Glomerular endothelial cell (primary cell): ENCODE data around the gene OR11H6. TPM values are rescaled to one million over a fixed set of nuclear protein-coding genes. Genes with fewer than 3 reads are reported as not detected.
"Not testable (repeated sequence)": the region's sequence is repeated elsewhere in the genome, so short reads cannot be mapped to it uniquely, and the experiment has no call there.

ENCODE experiments used
- DNase-seq: peaks from one replicate; pipeline ENCODE4 v3.0.0-alpha.2; 2011; ENCODE audit warnings: low read depth, low spot score; ENCODE audit errors: extremely low read depth
- total RNA-seq: library from RNA; depleted of rRNA; stranded (reverse); fragments of >200 nt; gene quantifications from 2 replicates; pipeline ENCODE4 v1.2.3, GENCODE V29; 2015

Gene OR11H6
- total RNA-seq, 1 donor from 2014 or later = not detected

DNA sequence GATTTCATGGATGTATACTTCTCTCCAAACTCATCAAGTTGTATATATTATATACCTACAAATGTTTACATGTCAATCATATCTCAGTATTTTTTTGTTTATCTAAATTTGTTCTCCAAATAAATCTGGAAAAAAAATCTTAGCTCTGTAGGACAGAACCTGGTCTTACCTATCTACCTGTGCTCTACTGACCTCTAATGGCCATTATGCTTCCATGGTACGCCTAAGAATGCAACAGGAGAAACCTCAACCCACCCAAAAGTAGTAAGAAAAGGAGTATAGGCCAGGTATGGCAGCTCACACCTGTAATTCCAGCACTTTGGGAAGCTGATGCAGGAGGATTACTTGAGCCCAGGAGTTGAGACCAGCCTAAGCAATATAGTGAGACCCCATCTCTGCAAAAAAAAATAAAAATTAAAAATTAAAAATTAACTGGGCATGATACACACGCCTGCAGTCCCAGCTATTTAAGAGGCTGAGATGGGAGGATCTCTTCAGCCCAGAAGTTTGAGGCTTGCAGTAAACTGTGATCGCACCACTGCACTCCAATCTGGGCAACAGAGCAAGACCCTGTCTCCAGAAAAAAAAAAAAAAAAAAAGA is 24.2 kb downstream of the OR11H6 start:
- no peak for DNase-seq

DNA sequence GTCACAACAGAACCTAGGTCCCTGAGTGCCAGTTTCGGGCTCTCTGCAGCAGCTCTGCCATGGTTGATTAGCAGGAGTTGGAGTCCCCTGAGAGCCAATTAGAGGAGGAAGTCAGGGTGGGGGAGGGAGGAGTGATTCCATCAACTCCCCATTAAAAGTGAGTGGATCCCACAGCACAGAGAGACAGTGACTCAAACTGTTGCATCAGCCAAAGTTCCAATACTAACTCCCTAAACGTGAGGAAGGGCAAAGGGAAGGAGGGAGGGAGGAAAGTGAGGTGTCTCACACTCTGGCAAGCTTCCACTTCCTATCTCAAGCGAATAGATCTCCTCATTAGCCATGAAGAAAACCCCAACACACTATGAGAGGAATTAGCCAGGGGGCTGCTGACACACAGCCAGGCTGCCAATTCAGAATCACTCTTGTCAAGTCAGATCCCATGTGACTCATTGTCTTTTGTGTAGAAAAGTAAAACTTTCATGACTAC is 39.2 kb downstream of the OR11H6 start:
- DNase-seq = no peak

DNA sequence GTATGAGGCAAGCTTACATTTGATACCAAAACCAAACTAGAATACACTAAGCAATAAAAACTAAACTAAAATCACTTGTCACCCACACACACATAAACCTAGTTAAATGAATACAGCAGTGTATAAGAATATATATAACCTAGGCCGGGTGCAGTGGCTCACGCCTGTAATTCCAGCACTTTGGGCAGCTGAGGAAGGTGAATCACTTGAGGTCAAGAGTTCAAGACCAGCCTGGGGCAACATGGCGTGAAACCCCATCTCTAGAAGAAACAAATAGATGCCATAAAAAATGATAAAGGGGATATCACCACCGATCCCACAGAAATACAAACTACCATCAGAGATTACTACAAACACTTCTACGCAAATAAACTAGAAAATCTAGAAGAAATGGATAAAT is 40.9 kb downstream of the OR11H6 start:
- not testable (repeated sequence) for DNase-seq

DNA sequence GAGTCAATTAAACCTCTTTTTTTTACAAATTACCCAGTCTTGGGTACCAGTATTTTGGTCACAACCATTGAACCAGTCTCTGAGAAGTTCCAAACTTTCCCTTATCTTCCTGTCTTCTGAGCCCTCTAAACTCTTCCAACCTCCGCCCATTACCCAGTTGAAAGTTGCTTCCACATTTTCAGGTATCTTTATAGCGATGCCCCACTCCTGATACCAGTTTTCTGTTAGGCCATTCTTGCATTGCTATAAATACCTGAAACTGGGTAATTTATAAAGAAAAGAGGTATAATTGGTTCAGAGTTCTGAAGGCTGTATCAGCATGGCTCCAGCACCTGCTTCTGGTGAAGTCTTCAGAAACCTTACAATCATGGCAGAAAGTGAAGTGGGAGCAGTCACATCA is 50.6 kb downstream of the OR11H6 start:
- no peak for DNase-seq

Other genes starting within 250 kb of the OR11H6 start
- not detected in 2 replicates for gene OR4K15, start 248.1 kb upstream of the OR11H6 start, total RNA-seq
- not detected in 2 replicates for gene OR4Q2, start 221.5 kb upstream of the OR11H6 start, total RNA-seq
- not detected in 2 replicates for gene OR4K14, start 204.4 kb upstream of the OR11H6 start, total RNA-seq
- not detected in 2 replicates for gene OR4K13, start 187.7 kb upstream of the OR11H6 start, total RNA-seq
- not detected in 2 replicates for gene OR4L1, start 163.7 kb upstream of the OR11H6 start, total RNA-seq
- gene OR4K17, start 113.0 kb upstream of the OR11H6 start, total RNA-seq = not detected in 2 replicates
- gene OR4N5, start 84.9 kb upstream of the OR11H6 start, total RNA-seq = not detected in 2 replicates
- not detected in 2 replicates for gene OR11G2, start 32.8 kb upstream of the OR11H6 start, total RNA-seq
- not detected in 2 replicates for gene OR11H7, start 5.3 kb downstream of the OR11H6 start, total RNA-seq
- not detected in 2 replicates for gene OR11H4, start 15.6 kb downstream of the OR11H6 start, total RNA-seq
- 10.7 and 10.8 TPM in 2 replicates for gene TTC5, start 82.2 kb downstream of the OR11H6 start, total RNA-seq
- 20.7 and 28.0 TPM in 2 replicates for gene CCNB1IP1, start 109.6 kb downstream of the OR11H6 start, total RNA-seq
- gene PARP2, start 119.9 kb downstream of the OR11H6 start, total RNA-seq = 9.9 and 12.3 TPM in 2 replicates
- 16.7 and 22.7 TPM in 2 replicates for gene TEP1, start 189.8 kb downstream of the OR11H6 start, total RNA-seq
- gene KLHL33, start 212.5 kb downstream of the OR11H6 start, total RNA-seq = not detected in 2 replicates
- 56.8 and 84.3 TPM in 2 replicates for gene OSGEP, start 231.1 kb downstream of the OR11H6 start, total RNA-seq
- 152 and 255 TPM in 2 replicates for gene APEX1, start 231.5 kb downstream of the OR11H6 start, total RNA-seq
- gene PIP4P1, start 237.7 kb downstream of the OR11H6 start, total RNA-seq = 14.8 and 20.9 TPM in 2 replicates
- gene PNP, start 245.7 kb downstream of the OR11H6 start, total RNA-seq = 131 and 170 TPM in 2 replicates